WERI-Rb-1 (cell line): Measurements from ENCODE around the gene RBM34.

ENCODE experiments used
- DNase-seq: peaks from one replicate; pipeline ENCODE4 v3.0.0-alpha.2; 2020
- H3K27ac ChIP-seq: fragments of 250-450 bp; sonication (Bioruptor Pico); 2 replicates; pipeline ENCODE4 v1.5.1; 2020; ENCODE audit warnings: mild to moderate bottlenecking, moderate library complexity
- H3K27me3 ChIP-seq: fragments of 250-450 bp; sonication (Bioruptor Pico); 2 replicates; pipeline ENCODE4 v1.5.1; 2021; ENCODE audit warnings: mild to moderate bottlenecking, low read depth, moderate library complexity; ENCODE audit not compliant: insufficient read depth, severe bottlenecking
- H3K36me3 ChIP-seq: fragments of 250-450 bp; sonication (Bioruptor Pico); 2 replicates; pipeline ENCODE4 v1.5.1; 2020; ENCODE audit warnings: mild to moderate bottlenecking, moderate library complexity
- H3K4me3 ChIP-seq: 2 replicates; pipeline ENCODE4 v1.5.1; 2011; ENCODE audit warnings: low read depth, mild to moderate bottlenecking, control low read depth, low read length
- H3K9me3 ChIP-seq: fragments of 250-450 bp; sonication (Bioruptor Pico); 2 replicates; pipeline ENCODE4 v1.5.1; 2021; ENCODE audit warnings: mild to moderate bottlenecking, moderate library complexity; ENCODE audit not compliant: severe bottlenecking
- CTCF ChIP-seq: IDR thresholded peaks from 2 replicates; pipeline ENCODE4 v1.5.1; 2011; ENCODE audit warnings: low read depth, mild to moderate bottlenecking, control low read depth, inconsistent platforms, low read length

Gene RBM34

DNA sequence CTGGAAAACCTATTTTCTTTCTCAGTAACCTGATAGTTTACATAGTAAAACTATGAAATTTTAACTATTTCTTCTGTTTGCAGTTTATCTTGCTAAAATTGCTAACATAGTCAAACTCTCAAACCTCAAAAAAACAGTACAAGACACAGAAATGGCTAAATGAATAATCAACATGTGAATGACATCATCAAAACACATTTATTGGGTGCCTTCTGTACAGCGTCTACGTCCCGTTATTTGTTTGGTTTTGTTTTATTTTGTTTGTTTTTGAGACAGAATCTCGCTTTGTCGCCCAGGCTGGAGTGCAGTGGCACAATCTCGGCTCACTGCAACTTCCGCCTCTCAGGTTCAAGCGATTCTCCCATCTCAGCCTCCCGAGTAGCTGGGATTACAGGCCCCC is 11.2 kb downstream of the RBM34 start:
- Histone ChIP-seq H3K27ac (no peak overlapping the region), H3K4me3 (no peak overlapping the region), H3K9me3 (no peaks in the 10 kb centered on the region), H3K36me3 (peaks cover 96% of the 10 kb centered on the region), H3K27me3 (no peaks in the 10 kb centered on the region)
- DNase-seq, result no peak
- TF ChIP-seq CTCF, result no peak

- Histone ChIP-seq H3K27ac (no peak overlapping the region), H3K4me3 (no peak overlapping the region), H3K9me3 (no peaks in the 10 kb centered on the region), H3K36me3 (peaks cover 94% of the 10 kb centered on the region), H3K27me3 (no peaks in the 10 kb centered on the region)
- no peak for DNase-seq
- no peak for TF ChIP-seq CTCF
Measured at GRCh38 chr1:235147269-235147668, 13.8 kb downstream of the RBM34 start.

- TF ChIP-seq CTCF, result no peak
- H3K27ac ChIP-seq, result no peak overlapping the region
- no peaks in the 10 kb centered on the region for H3K27me3 ChIP-seq
- H3K36me3 ChIP-seq, result peaks cover 89% of the 10 kb centered on the region
- no peak for DNase-seq
- H3K9me3 ChIP-seq, result no peaks in the 10 kb centered on the region
- no peak overlapping the region for H3K4me3 ChIP-seq
Measured at GRCh38 chr1:235145639-235146038, 15.4 kb downstream of the RBM34 start.

- H3K27me3 ChIP-seq, result no peaks in the 10 kb centered on the region
- no peaks in the 10 kb centered on the region for H3K9me3 ChIP-seq
- DNase-seq, result no peak
- no peak overlapping the region for H3K4me3 ChIP-seq
- peaks cover 86% of the 10 kb centered on the region for H3K36me3 ChIP-seq
- TF ChIP-seq CTCF, result no peak
- H3K27ac ChIP-seq, result no peak overlapping the region
Measured at GRCh38 chr1:235142991-235143390, 18.1 kb downstream of the RBM34 start.

DNA sequence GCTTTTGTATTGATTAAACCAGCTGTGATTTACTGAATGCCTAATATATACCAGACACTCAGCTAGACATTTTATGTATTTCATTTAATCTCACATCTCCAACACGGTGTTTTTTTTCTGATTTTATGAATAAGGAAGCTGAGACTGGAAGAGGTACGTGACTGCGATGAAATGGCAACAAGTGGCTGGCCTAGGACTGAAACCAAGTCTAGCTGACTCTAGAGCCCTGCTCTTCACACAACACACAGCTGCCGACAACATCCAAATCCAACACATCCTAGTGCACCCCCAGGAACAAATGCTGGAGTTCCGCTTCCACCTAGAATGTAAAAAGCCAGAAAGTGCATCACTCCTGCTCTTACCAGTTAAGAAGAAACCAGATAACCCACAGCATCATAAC is 21.7 kb downstream of the RBM34 start:
- Histone ChIP-seq H3K27ac (no peak overlapping the region), H3K9me3 (no peaks in the 10 kb centered on the region), H3K27me3 (no peaks in the 10 kb centered on the region), H3K36me3 (peaks cover 87% of the 10 kb centered on the region), H3K4me3 (no peak overlapping the region)
- TF ChIP-seq CTCF, result no peak
- no peak for DNase-seq

- Histone ChIP-seq H3K27me3 (no peaks in the 10 kb centered on the region), H3K9me3 (no peaks in the 10 kb centered on the region), H3K4me3 (no peak overlapping the region), H3K36me3 (peaks cover 87% of the 10 kb centered on the region), H3K27ac (no peak overlapping the region)
- no peak for DNase-seq
- TF ChIP-seq CTCF, result no peak
Measured at GRCh38 chr1:235138821-235139220, 22.2 kb downstream of the RBM34 start.
